AG04449 (cell line): Measurements from ENCODE around the gene DDX10.

Source experiments
- CTCF ChIA-PET: fragments of 350-600 bp; formaldehyde crosslinking; extraction: SDS; loops from one replicate; lab custom pipeline; 2021; ENCODE audit warnings: antibody characterized with exemption; lab: Yijun Ruan, JAX
- POLR2A ChIA-PET: fragments of 400-600, 350-600 bp; formaldehyde crosslinking; extraction: SDS; loops from one replicate; lab custom pipeline; 2020; ENCODE audit warnings: antibody characterized with exemption, inconsistent platforms; lab: Yijun Ruan, JAX
- DNase-seq: peaks from one replicate; pipeline ENCODE4 v3.0.0-alpha.2; 2010; ENCODE audit warnings: low read depth, low spot score
- H3K4me3 ChIP-seq: 2 replicates; pipeline ENCODE4 v1.5.1; 2011; ENCODE audit warnings: low read depth, mild to moderate bottlenecking, control low read depth, low read length
- CTCF ChIP-seq: IDR thresholded peaks from one replicate; pipeline ENCODE4 v1.5.1; 2011; ENCODE audit warnings: mild to moderate bottlenecking, moderate library complexity, low read length, control low read depth, inconsistent platforms; ENCODE audit not compliant: insufficient read depth; ENCODE audit errors: missing control alignments

The DDX10 gene

GRCh38 chr11:108793138-108793537 is 128.3 kb downstream of the DDX10 start:
- ChIA-PET POLR2A (no interaction called here), CTCF (no interaction called here)
- no peak for TF ChIP-seq CTCF
- H3K4me3 ChIP-seq: no peak overlapping the region
- DNase-seq: no peak

GRCh38 chr11:108793611-108794010 is 128.7 kb downstream of the DDX10 start:
- TF ChIP-seq CTCF: no peak
- ChIA-PET POLR2A (no interaction called here), CTCF (no interaction called here)
- no peak overlapping the region for H3K4me3 ChIP-seq
- DNase-seq: no peak

GRCh38 chr11:108796551-108796950 is 131.7 kb downstream of the DDX10 start:
- no peak overlapping the region for H3K4me3 ChIP-seq
- TF ChIP-seq CTCF: no peak
- CTCF ChIA-PET: no interaction called here
- POLR2A ChIA-PET: no interaction called here
- no peak for DNase-seq

- TF ChIP-seq CTCF: no peak
- CTCF ChIA-PET: interaction anchor here (1.3 kb wide), 1 partner anchor 9 kb away, joined by 5 read pairs; no protein-coding TSS in a partner anchor
- H3K4me3 ChIP-seq: no peak overlapping the region
- DNase-seq: no peak
- POLR2A ChIA-PET: no interaction called here
Measured at GRCh38 chr11:108797578-108798100, 132.8 kb downstream of the DDX10 start.

GRCh38 chr11:108802492-108802891 is 137.6 kb downstream of the DDX10 start:
- no peak overlapping the region for H3K4me3 ChIP-seq
- DNase-seq: no peak
- no peak for TF ChIP-seq CTCF
- ChIA-PET POLR2A (no interaction called here), CTCF (no interaction called here)

GRCh38 chr11:108803776-108804175 is 138.9 kb downstream of the DDX10 start:
- H3K4me3 ChIP-seq: no peak overlapping the region
- DNase-seq: peak; percentile 60
- ChIA-PET POLR2A (no interaction called here), CTCF (no interaction called here)
- no peak for TF ChIP-seq CTCF
